ENCODE results near the gene GAL. TPM values are rescaled to one million over a fixed set of nuclear protein-coding genes. Genes with fewer than 3 reads are reported as not detected.

GAL gene
- total and polyA plus RNA-seq, 2 experiments from 2014 or later: 0.83 to 5.9 TPM

DNA sequence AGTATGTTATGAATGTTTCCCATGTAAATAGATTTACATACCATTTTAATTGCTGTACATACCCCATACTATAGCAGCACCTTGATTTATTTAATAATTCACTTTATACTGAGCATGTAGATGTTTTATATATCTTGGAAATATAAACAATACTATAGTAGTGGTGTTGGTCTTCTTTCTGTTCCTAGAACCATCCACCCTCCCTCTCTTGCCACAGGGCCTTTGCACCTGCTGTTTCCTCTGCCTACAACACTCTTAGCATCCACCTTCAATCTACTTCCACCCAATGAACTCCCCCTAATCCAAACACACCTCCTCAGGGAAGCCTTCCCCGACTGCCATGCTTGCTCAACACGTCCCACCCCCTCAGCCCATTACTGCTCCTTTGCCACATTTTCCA is 36.7 kb downstream of the GAL start:
- TF ChIP-seq, protein P1, sequence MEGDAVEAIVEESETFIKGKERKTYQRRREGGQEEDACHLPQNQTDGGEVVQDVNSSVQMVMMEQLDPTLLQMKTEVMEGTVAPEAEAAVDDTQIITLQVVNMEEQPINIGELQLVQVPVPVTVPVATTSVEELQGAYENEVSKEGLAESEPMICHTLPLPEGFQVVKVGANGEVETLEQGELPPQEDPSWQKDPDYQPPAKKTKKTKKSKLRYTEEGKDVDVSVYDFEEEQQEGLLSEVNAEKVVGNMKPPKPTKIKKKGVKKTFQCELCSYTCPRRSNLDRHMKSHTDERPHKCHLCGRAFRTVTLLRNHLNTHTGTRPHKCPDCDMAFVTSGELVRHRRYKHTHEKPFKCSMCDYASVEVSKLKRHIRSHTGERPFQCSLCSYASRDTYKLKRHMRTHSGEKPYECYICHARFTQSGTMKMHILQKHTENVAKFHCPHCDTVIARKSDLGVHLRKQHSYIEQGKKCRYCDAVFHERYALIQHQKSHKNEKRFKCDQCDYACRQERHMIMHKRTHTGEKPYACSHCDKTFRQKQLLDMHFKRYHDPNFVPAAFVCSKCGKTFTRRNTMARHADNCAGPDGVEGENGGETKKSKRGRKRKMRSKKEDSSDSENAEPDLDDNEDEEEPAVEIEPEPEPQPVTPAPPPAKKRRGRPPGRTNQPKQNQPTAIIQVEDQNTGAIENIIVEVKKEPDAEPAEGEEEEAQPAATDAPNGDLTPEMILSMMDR (IDR thresholded peaks at IDR 0.05; ENCODE audit: low read depth, low read length): no peak
- H3K27ac ChIP-seq: no peak overlapping the region
- H3K4me3 ChIP-seq: no peak overlapping the region
- H3K4me1 ChIP-seq (ENCODE audit: low read depth): no peaks in the 10 kb centered on the region
- H3K9me3 ChIP-seq (ENCODE audit: low read depth): no peaks in the 10 kb centered on the region
- no peaks in the 10 kb centered on the region for H3K27me3 ChIP-seq
- no peak for DNase-seq (ENCODE audit: low read depth in 1 of 2, low spot score in 1 of 2)
- H3K36me3 ChIP-seq: no peaks in the 10 kb centered on the region

DNA sequence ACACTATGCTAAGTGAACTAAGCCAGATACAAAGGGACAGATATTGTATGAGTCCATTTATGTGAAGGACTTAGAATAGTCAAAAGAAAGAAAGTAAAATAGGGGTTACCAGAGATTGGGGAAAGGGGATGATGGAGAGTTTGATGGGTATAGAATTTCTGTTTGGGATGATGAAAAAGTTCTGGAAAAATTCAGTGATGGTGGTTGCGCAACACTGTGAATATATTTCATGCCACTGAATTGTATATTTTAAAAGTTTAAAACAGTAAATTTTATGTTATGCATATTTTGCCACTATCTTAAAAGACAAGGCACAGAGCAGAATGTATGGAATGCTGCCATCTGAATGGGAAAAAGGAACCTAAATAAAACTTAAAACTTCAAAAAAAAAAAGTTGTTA is 37.8 kb downstream of the GAL start:
- Histone ChIP-seq H3K9me3 (ENCODE audit: low read depth) (no peaks in the 10 kb centered on the region), H3K36me3 (no peaks in the 10 kb centered on the region), H3K4me3 (no peak overlapping the region), H3K27ac (no peak overlapping the region), H3K27me3 (no peaks in the 10 kb centered on the region), H3K4me1 (ENCODE audit: low read depth) (no peaks in the 10 kb centered on the region)
- DNase-seq (ENCODE audit: low read depth in 1 of 2, low spot score in 1 of 2): no peak
- TF ChIP-seq, protein P1 (IDR thresholded peaks at IDR 0.05; ENCODE audit: low read depth, low read length): no peak

DNA sequence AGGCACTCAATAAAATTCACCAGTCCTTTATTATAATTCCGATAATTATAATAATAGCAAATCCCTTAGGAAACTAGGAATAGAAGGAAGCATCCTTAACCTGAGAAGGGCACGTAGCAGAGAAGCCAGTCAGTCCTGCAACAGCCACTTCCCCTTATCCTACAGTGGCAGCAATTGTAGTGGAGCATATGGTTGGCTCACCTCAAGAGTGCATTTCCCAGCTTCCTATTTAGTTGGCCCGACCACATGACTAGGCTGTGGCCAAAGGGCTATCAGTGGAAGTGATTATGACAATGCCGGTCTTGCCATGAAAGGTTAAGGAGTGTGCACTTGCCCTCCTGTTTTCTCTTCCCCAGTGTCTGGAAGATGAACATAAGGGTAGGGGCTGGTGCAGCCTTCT is 39.9 kb downstream of the GAL start:
- Histone ChIP-seq H3K27ac (no peak overlapping the region), H3K36me3 (no peaks in the 10 kb centered on the region), H3K27me3 (no peaks in the 10 kb centered on the region), H3K9me3 (ENCODE audit: low read depth) (no peaks in the 10 kb centered on the region), H3K4me1 (ENCODE audit: low read depth) (no peaks in the 10 kb centered on the region), H3K4me3 (no peak overlapping the region)
- TF ChIP-seq, protein P1 (IDR thresholded peaks at IDR 0.05; ENCODE audit: low read depth, low read length): no peak
- DNase-seq (ENCODE audit: low read depth in 1 of 2, low spot score in 1 of 2): no peak

DNA sequence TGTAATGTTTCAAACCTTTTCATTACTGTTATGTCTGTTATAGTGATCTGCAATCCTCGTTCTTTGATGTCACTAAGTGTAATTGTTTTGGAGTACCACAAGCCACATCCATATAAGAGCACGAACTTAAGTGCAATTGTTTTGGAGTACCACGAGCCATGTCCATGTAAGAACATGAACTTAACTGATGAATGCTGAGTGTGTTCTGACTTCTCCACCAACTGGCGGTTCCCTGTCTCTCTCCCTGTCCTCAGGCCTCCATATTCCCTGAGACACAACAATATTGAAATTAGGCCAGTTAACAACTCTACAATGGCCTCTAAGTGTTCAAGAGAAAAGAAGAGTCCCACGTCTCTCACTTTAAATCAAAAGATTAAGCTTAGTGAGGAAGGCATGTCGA is 43.4 kb downstream of the GAL start:
- Histone ChIP-seq H3K4me1 (ENCODE audit: low read depth) (no peaks in the 10 kb centered on the region), H3K4me3 (no peak overlapping the region), H3K27ac (no peak overlapping the region), H3K36me3 (no peaks in the 10 kb centered on the region), H3K27me3 (no peaks in the 10 kb centered on the region), H3K9me3 (ENCODE audit: low read depth) (no peaks in the 10 kb centered on the region)
- TF ChIP-seq, protein P1 (IDR thresholded peaks at IDR 0.05; ENCODE audit: low read depth, low read length): no peak
- no peak for DNase-seq (ENCODE audit: low read depth in 1 of 2, low spot score in 1 of 2)

DNA sequence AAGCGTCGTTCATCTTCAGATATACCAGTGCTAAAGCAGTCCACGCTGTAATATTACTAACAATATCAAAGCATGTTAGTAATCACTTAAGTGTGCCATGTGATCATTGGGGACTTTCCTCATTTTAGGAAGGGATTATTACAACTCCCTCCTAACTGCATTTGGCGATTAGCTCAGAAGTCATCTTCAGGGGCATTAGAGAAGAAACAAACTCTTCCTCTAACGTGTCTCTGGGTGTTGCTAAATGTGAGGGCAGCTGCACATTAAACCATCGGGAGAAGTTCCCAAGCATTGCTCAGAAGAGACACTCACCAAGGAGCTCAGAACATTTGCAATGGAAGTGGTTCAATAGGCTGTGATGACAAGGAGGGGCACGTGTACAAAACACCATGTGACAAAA is 49.8 kb downstream of the GAL start:
- H3K9me3 ChIP-seq (ENCODE audit: low read depth): no peaks in the 10 kb centered on the region
- DNase-seq (ENCODE audit: low read depth in 1 of 2, low spot score in 1 of 2): no peak
- no peak overlapping the region for H3K27ac ChIP-seq
- H3K4me1 ChIP-seq (ENCODE audit: low read depth): no peaks in the 10 kb centered on the region
- no peaks in the 10 kb centered on the region for H3K36me3 ChIP-seq
- H3K27me3 ChIP-seq: no peaks in the 10 kb centered on the region
- H3K4me3 ChIP-seq: no peak overlapping the region
- TF ChIP-seq, protein P1 (IDR thresholded peaks at IDR 0.05; ENCODE audit: low read depth, low read length): no peak

DNA sequence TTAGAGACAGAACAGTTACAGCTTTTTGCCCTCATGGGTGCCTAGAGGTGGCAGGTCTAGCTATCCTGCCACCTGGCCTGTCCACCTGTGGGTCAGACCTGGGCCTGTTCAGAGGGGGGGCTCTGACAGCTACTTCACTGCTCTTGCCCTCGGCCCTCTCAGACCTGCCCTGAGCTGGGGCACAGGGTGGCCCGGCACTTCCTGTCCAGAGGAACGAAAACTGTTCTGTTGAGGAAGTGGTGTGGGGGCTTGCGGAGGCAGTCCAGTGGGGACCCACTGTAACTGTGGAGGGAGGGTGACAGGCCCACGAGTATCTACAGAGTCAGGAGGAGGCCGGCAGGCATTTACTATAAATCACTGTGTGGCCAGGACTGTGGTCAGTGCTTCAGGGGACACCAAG is 50.8 kb downstream of the GAL start:
- H3K27me3 ChIP-seq: no peaks in the 10 kb centered on the region
- H3K36me3 ChIP-seq: no peaks in the 10 kb centered on the region
- H3K4me1 ChIP-seq (ENCODE audit: low read depth): no peaks in the 10 kb centered on the region
- no peaks in the 10 kb centered on the region for H3K9me3 ChIP-seq (ENCODE audit: low read depth)
- no peak overlapping the region for H3K4me3 ChIP-seq
- H3K27ac ChIP-seq: no peak overlapping the region
- TF ChIP-seq, protein P1 (IDR thresholded peaks at IDR 0.05; ENCODE audit: low read depth, low read length): no peak
- DNase-seq (ENCODE audit: low read depth in 1 of 2, low spot score in 1 of 2): no peak
